Gastrocnemius medialis (tissue), 4 donors: ENCODE measurements around the gene SANBR. TPM values are rescaled to one million over a fixed set of nuclear protein-coding genes. Genes with fewer than 3 reads are reported as not detected.

ENCODE experiments used
- ATAC-seq, 2 donors: fragments of 150-250 bp; one replicate each; pipeline ENCODE4 v1.9.1; 2016
- DNase-seq, 2 donors: peaks; one replicate each; pipeline ENCODE4 v3.0.0-alpha.2; 2019
- H3K27ac ChIP-seq, 4 donors: fragments of 200-600 bp; sonication (generic); 1 replicate in 1 of 4; 2 replicates in 3 of 4; pipeline ENCODE4 v1.5.1; 2016 to 2018; ENCODE audit warnings: mild to moderate bottlenecking in 2 of 4, moderate library complexity in 1 of 4
- H3K27me3 ChIP-seq, 3 donors: fragments of 200-600 bp; sonication (generic) in 2 of 3; 1 replicate in 1 of 3; 2 replicates in 2 of 3; pipeline versions ENCODE4 v1.5.1 to v1.6.0; 2016 to 2019; ENCODE audit warnings: mild to moderate bottlenecking in 1 of 3, moderate library complexity in 1 of 3
- H3K36me3 ChIP-seq, 2 donors: fragments of 200-600 bp; sonication (generic) in 1 of 2; one replicate each; pipeline ENCODE4 v1.5.1; 2017 to 2018
- H3K4me1 ChIP-seq, 2 donors: fragments of 200-600 bp; sonication (generic) in 1 of 2; one replicate each; pipeline ENCODE4 v1.5.1; 2016 to 2017; ENCODE audit warnings: mild to moderate bottlenecking in 2 of 2
- H3K4me3 ChIP-seq, 4 donors: fragments of 200-600 bp; sonication (generic) in 3 of 4; 1 replicate in 1 of 4; 2 replicates in 3 of 4; pipeline ENCODE4 v1.5.1; 2016 to 2019; ENCODE audit warnings: mild to moderate bottlenecking in 2 of 4
- H3K9me3 ChIP-seq, 3 donors: fragments of 200-600 bp; sonication (generic) in 2 of 3; 1 replicate in 1 of 3; 2 replicates in 2 of 3; pipeline ENCODE4 v1.5.1; 2016 to 2019
- CTCF ChIP-seq, 5 experiments: fragments of 450-650 bp in 3 of 5; fragments of 200-600 bp in 2 of 5; sonication (generic) in 2 of 5; IDR thresholded peaks in 4 of 5; conservative IDR thresholded peaks in 1 of 5; 1 replicate in 4 of 5; 2 replicates in 1 of 5; pipeline ENCODE4 v1.5.1; 2016 to 2019; ENCODE audit warnings: antibody characterized with exemption in 5 of 5, mild to moderate bottlenecking in 3 of 5, moderate library complexity in 3 of 5
- POLR2A ChIP-seq, 2 donors: fragments of 450-650 bp; IDR thresholded peaks; one replicate each; pipeline ENCODE4 v1.6.1; 2017; ENCODE audit warnings: antibody characterized with exemption in 2 of 2, mild to moderate bottlenecking in 2 of 2, moderate library complexity in 2 of 2
- in situ Hi-C, 4 donors: fragments of 200-750 bp; cut with MboI; loops; one replicate each; pipeline versions ENCODE4 v1.15.0 to v1.8.0; 2017; ENCODE audit warnings: low sequenced_read_pairs in 4 of 4
- intact Hi-C: fragments of 100-400 bp; cut with DNase I; formaldehyde crosslinking; loops from one replicate; pipeline ENCODE4 v1.15.1; 2023; ENCODE audit warnings: low total_unique reads
- total RNA-seq, 4 donors: library from RNA; depleted of rRNA; stranded (reverse); fragments of >200 nt; gene quantifications; one replicate each; pipeline versions ENCODE4 v1.1.0 to v1.2.3, GENCODE V29; 2016

Gene SANBR
- total RNA-seq, 4 donors from 2014 or later = 1.5 to 6.5 (median 2.1) TPM

GRCh38 chr2:61045226-61045625, 20.4 kb upstream of the SANBR start:
- no peaks in the 10 kb centered on the region for H3K27me3 ChIP-seq
- in situ Hi-C loops = no loop called here

GRCh38 chr2:61045999-61046398, 19.7 kb upstream of the SANBR start:
- no peak for TF ChIP-seq CTCF (IDR thresholded peaks at IDR 0.05 in 4 of 5, conservative IDR thresholded peaks at IDR 0.05 in 1 of 5)
- no peak for TF ChIP-seq POLR2A (IDR thresholded peaks at IDR 0.05)
- Histone ChIP-seq H3K27ac (peak overlapping the region; percentile 62 to 87 (median 76)), H3K36me3 (peaks cover 2 to 33% of the 10 kb centered on the region in 2 donors), H3K9me3 (no peaks in the 10 kb centered on the region), H3K4me3 (no peak overlapping the region), H3K27me3 (no peaks in the 10 kb centered on the region), H3K4me1 (peaks cover 20 to 34% of the 10 kb centered on the region in 2 donors)
- intact Hi-C loops (loop anchor here (1.0 to 10.0 kb wide), 4 partner anchors 19 to 809 kb away; partner anchors contain the start of genes FAM161A, PEX13 and SANBR), in situ Hi-C loops (no loop called here)
- DNase-seq (no peak), ATAC-seq (peak; percentile 98 to 99)

More at GRCh38 chr2:61045226-61045625, 20.4 kb upstream of the SANBR start:
- Histone ChIP-seq H3K9me3 (no peaks in the 10 kb centered on the region), H3K36me3 (peaks cover 0 to 25% of the 10 kb centered on the region in 2 donors), H3K27ac (peak overlapping the region; percentile 62 to 87 (median 76)), H3K4me1 (peaks cover 20 to 34% of the 10 kb centered on the region in 2 donors), H3K4me3 (no peak overlapping the region)
- DNase-seq (no peak), ATAC-seq (no peak)
- TF ChIP-seq CTCF (IDR thresholded peaks at IDR 0.05 in 4 of 5, conservative IDR thresholded peaks at IDR 0.05 in 1 of 5) (no peak), POLR2A (IDR thresholded peaks at IDR 0.05) (no peak)
- intact Hi-C loops = loop anchor here (5.0 to 10.0 kb wide), 2 partner anchors 132 to 810 kb away; partner anchors contain the start of gene FAM161A

- intact Hi-C loops = no loop called here
- Histone ChIP-seq H3K4me1 (no peaks in the 10 kb centered on the region), H3K36me3 (peaks cover 2 to 16% of the 10 kb centered on the region in 2 donors), H3K4me3 (no peak overlapping the region), H3K9me3 (no peaks in the 10 kb centered on the region), H3K27me3 (no peaks in the 10 kb centered on the region), H3K27ac (no peak overlapping the region)
- in situ Hi-C loops = no loop called here
- DNase-seq (no peak), ATAC-seq (no peak)
- TF ChIP-seq POLR2A (IDR thresholded peaks at IDR 0.05) = no peak
Measured at GRCh38 chr2:61055557-61055956, 10.1 kb upstream of the SANBR start.

- intact Hi-C loops (no loop called here), in situ Hi-C loops (no loop called here)
- Histone ChIP-seq H3K4me3 (no peak overlapping the region), H3K9me3 (no peaks in the 10 kb centered on the region), H3K27me3 (no peaks in the 10 kb centered on the region), H3K27ac (no peak overlapping the region), H3K4me1 (no peaks in the 10 kb centered on the region), H3K36me3 (peaks cover 0 to 3% of the 10 kb centered on the region in 2 donors)
- DNase-seq (no peak), ATAC-seq (no peak)
- TF ChIP-seq POLR2A (IDR thresholded peaks at IDR 0.05) = no peak
- TF ChIP-seq CTCF (IDR thresholded peaks at IDR 0.05 in 4 of 5, conservative IDR thresholded peaks at IDR 0.05 in 1 of 5) = no peak
Measured at GRCh38 chr2:61057562-61057961, 8.1 kb upstream of the SANBR start.

- H3K27ac ChIP-seq = no peak overlapping the region
- intact Hi-C loops = no loop called here
- TF ChIP-seq CTCF (IDR thresholded peaks at IDR 0.05 in 4 of 5, conservative IDR thresholded peaks at IDR 0.05 in 1 of 5) (no peak), POLR2A (IDR thresholded peaks at IDR 0.05) (no peak)
- ATAC-seq (no peak), DNase-seq (no peak)
- H3K36me3 ChIP-seq = no peaks in the 10 kb centered on the region
- H3K9me3 ChIP-seq = no peaks in the 10 kb centered on the region
- H3K27me3 ChIP-seq = no peaks in the 10 kb centered on the region
- no peak overlapping the region for H3K4me3 ChIP-seq
- in situ Hi-C loops = no loop called here
- H3K4me1 ChIP-seq = no peaks in the 10 kb centered on the region
Measured at GRCh38 chr2:61059382-61059781, 6.3 kb upstream of the SANBR start.
